Measurements from ENCODE around the gene TEX13A. TPM values are rescaled to one million over a fixed set of nuclear protein-coding genes. Genes with fewer than 3 reads are reported as not detected.

The TEX13A gene
- total and polyA plus RNA-seq, 7 donors, result not detected

GRCh38 chrX:105191878-105192277 is 28.6 kb downstream of the TEX13A start:
- no peaks in the 10 kb centered on the region for H3K36me3 ChIP-seq
- WGBS, 2 donors, result 15 to 42% methylated on average over 2 of the region's 2 CpGs
- intact Hi-C loops (cut with DNase I), result no loop called here
- no peak for DNase-seq
- no peaks in the 10 kb centered on the region for H3K9me3 ChIP-seq
- H3K27me3 ChIP-seq, result no peaks in the 10 kb centered on the region
- H3K27ac ChIP-seq, result no peak overlapping the region
- H3K4me1 ChIP-seq, result no peaks in the 10 kb centered on the region
- no peak overlapping the region for H3K4me3 ChIP-seq
- TF ChIP-seq POLR2A (IDR thresholded peaks at IDR 0.05), result no peak
- no peak for TF ChIP-seq POLR2AphosphoS5 (IDR thresholded peaks at IDR 0.05)
- TF ChIP-seq, protein P1, sequence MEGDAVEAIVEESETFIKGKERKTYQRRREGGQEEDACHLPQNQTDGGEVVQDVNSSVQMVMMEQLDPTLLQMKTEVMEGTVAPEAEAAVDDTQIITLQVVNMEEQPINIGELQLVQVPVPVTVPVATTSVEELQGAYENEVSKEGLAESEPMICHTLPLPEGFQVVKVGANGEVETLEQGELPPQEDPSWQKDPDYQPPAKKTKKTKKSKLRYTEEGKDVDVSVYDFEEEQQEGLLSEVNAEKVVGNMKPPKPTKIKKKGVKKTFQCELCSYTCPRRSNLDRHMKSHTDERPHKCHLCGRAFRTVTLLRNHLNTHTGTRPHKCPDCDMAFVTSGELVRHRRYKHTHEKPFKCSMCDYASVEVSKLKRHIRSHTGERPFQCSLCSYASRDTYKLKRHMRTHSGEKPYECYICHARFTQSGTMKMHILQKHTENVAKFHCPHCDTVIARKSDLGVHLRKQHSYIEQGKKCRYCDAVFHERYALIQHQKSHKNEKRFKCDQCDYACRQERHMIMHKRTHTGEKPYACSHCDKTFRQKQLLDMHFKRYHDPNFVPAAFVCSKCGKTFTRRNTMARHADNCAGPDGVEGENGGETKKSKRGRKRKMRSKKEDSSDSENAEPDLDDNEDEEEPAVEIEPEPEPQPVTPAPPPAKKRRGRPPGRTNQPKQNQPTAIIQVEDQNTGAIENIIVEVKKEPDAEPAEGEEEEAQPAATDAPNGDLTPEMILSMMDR (IDR thresholded peaks at IDR 0.05), result no peak
- TF ChIP-seq EP300 (IDR thresholded peaks at IDR 0.05), result no peak

DNA sequence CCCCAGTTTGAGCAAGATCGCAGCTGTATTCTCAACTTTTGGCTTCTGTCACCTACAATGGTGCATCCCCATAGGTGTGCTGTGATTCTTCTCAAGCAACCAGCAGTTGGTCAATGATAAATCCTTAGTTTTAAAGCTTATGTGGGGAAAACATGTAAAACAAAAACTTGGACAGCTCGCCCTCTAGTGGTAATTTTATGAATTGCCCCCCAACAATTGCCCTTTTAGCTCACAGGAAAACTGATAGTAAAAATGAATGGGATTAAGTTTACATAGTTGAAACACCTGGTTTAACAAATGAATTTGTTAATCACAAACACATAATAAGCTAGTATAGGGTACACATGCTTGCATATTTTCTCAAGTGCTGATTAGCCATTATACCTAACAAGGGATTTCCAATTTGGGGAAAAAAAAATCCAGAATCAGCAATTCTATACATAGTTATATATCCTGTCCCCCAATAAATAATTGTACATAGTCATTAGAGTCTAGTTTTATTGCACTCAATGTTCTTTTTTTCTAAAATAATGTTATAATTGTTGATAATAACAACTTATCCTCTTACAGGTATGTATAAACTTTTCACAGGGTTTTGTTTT is 30.1 kb downstream of the TEX13A start:
- Histone ChIP-seq H3K36me3 (no peaks in the 10 kb centered on the region), H3K4me3 (no peak overlapping the region), H3K27me3 (no peaks in the 10 kb centered on the region), H3K27ac (no peak overlapping the region), H3K4me1 (no peaks in the 10 kb centered on the region), H3K9me3 (no peaks in the 10 kb centered on the region)
- no peak for TF ChIP-seq POLR2AphosphoS5 (IDR thresholded peaks at IDR 0.05)
- TF ChIP-seq EP300 (IDR thresholded peaks at IDR 0.05), result no peak
- TF ChIP-seq, protein P1 (IDR thresholded peaks at IDR 0.05), result peak; percentile 7 to 63 (median 30)
- TF ChIP-seq POLR2A (IDR thresholded peaks at IDR 0.05), result no peak
- DNase-seq, result no peak
- WGBS, 2 donors, result 6 to 8% methylated on average over 2 of the region's 2 CpGs
- intact Hi-C loops (cut with DNase I), result no loop called here

DNA sequence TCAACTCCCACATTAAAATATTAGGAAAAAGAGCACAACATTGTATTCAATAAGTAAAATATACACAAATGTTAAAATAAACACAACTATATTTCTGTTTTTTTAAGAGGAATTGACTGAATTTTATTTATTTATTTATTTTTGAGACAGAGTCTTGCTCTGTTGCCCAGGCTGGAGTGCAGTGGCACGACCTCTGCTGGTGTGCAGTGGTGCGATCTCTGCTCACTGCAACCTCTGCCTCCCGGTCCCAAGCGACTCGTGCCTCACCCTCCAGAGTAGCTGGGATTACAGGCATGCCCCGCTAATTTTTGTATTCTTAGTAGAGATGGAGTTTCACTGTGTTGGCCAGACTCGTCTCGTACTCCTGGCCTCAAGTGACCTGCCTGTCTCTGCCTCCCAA is 31.4 kb downstream of the TEX13A start:
- Histone ChIP-seq H3K4me1 (no peaks in the 10 kb centered on the region), H3K9me3 (no peaks in the 10 kb centered on the region), H3K4me3 (no peak overlapping the region), H3K27ac (no peak overlapping the region), H3K27me3 (no peaks in the 10 kb centered on the region), H3K36me3 (no peaks in the 10 kb centered on the region)
- TF ChIP-seq POLR2A (IDR thresholded peaks at IDR 0.05) (no peak), POLR2AphosphoS5 (IDR thresholded peaks at IDR 0.05) (no peak), EP300 (IDR thresholded peaks at IDR 0.05) (no peak)
- TF ChIP-seq, protein P1 (IDR thresholded peaks at IDR 0.05), result no peak
- WGBS, 2 donors, result 90 to 92% methylated on average over 8 of the region's 8 CpGs
- DNase-seq, result no peak
- intact Hi-C loops (cut with DNase I), result no loop called here

- TF ChIP-seq POLR2AphosphoS5 (IDR thresholded peaks at IDR 0.05), result no peak
- TF ChIP-seq, protein P1 (IDR thresholded peaks at IDR 0.05), result no peak
- no peak for DNase-seq
- Histone ChIP-seq H3K4me1 (no peaks in the 10 kb centered on the region), H3K36me3 (no peaks in the 10 kb centered on the region), H3K27ac (no peak overlapping the region), H3K9me3 (no peaks in the 10 kb centered on the region), H3K27me3 (no peaks in the 10 kb centered on the region), H3K4me3 (no peak overlapping the region)
- intact Hi-C loops (cut with DNase I), result no loop called here
- 87% methylated on average over 3 of the region's 3 CpGs for WGBS, 2 donors
These were observed 40.9 kb downstream of the TEX13A start for GRCh38 chrX:105179644-105180043.

GRCh38 chrX:105173071-105173470 is 47.4 kb downstream of the TEX13A start:
- Histone ChIP-seq H3K4me1 (no peaks in the 10 kb centered on the region), H3K27me3 (no peaks in the 10 kb centered on the region), H3K4me3 (no peak overlapping the region), H3K9me3 (no peaks in the 10 kb centered on the region), H3K27ac (no peak overlapping the region), H3K36me3 (no peaks in the 10 kb centered on the region)
- DNase-seq, result no peak
- WGBS, 2 donors, result 94 to 96% methylated on average over 4 of the region's 4 CpGs
- TF ChIP-seq POLR2AphosphoS5 (IDR thresholded peaks at IDR 0.05), result no peak
- no peak for TF ChIP-seq EP300 (IDR thresholded peaks at IDR 0.05)
- TF ChIP-seq POLR2A (IDR thresholded peaks at IDR 0.05), result no peak
- TF ChIP-seq, protein P1 (IDR thresholded peaks at IDR 0.05), result no peak
- intact Hi-C loops (cut with DNase I), result no loop called here
